GM18498 (cell line): ENCODE data around the gene PPT2.
"Not testable (repeated sequence)": the region's sequence is repeated elsewhere in the genome, so short reads cannot be mapped to it uniquely, and the experiment has no call there.

Experiments used
- ATAC-seq: cut with Tn5 transposase; IDR thresholded peaks from one replicate; pipeline ENCODE4 v1.9.1; 2021; ENCODE audit warnings: mild to moderate bottlenecking, moderate library complexity; ENCODE audit not compliant: unreplicated experiment

Gene PPT2

GRCh38 chr6:32188381-32189068, 34.6 kb downstream of the PPT2 start:
- ATAC-seq: no peak

GRCh38 chr6:32189069-32189741, 35.3 kb downstream of the PPT2 start:
- no peak for ATAC-seq

- ATAC-seq: no peak
Measured at GRCh38 chr6:32189742-32190053, 35.8 kb downstream of the PPT2 start.

- ATAC-seq: peak; percentile 67
Measured at GRCh38 chr6:32190054-32190851, 36.3 kb downstream of the PPT2 start, which contains the start of gene PBX2. Gene PBX2, minus strand, starts transcription at chr6:32190202. Its CDS starts 287 bp downstream, at chr6:32189915.

GRCh38 chr6:32190911-32191677, 37.2 kb downstream of the PPT2 start:
- ATAC-seq: no peak

- no peak for ATAC-seq
Measured at GRCh38 chr6:32191696-32192607, 38.0 kb downstream of the PPT2 start.

- no peak for ATAC-seq
Measured at GRCh38 chr6:32192608-32193039, 38.7 kb downstream of the PPT2 start, which contains the start of gene GPSM3. Gene GPSM3, minus strand, starts transcription at chr6:32192643. Its CDS starts 130 bp downstream, at chr6:32192513.

GRCh38 chr6:32193096-32193495, 39.2 kb downstream of the PPT2 start:
- not testable (repeated sequence) for ATAC-seq

- no peak for ATAC-seq
Measured at GRCh38 chr6:32194388-32194787, 40.4 kb downstream of the PPT2 start.

- ATAC-seq: no peak
Measured at GRCh38 chr6:32194825-32195651, 41.1 kb downstream of the PPT2 start.

- peak; percentile 80 for ATAC-seq
Measured at GRCh38 chr6:32195652-32195901, 41.6 kb downstream of the PPT2 start.

GRCh38 chr6:32195902-32196681, 42.2 kb downstream of the PPT2 start:
- ATAC-seq: peak; percentile 87

GRCh38 chr6:32196682-32197616, 43.0 kb downstream of the PPT2 start:
- ATAC-seq: no peak

GRCh38 chr6:32198345-32198696, 44.4 kb downstream of the PPT2 start:
- ATAC-seq: no peak

- no peak for ATAC-seq
Measured at GRCh38 chr6:32198866-32199265, 44.9 kb downstream of the PPT2 start.

- no peak for ATAC-seq
Measured at GRCh38 chr6:32200711-32201475, 47.0 kb downstream of the PPT2 start.

GRCh38 chr6:32202186-32202585, 48.2 kb downstream of the PPT2 start:
- ATAC-seq: no peak
